Measurements from ENCODE around the gene SERHL2. TPM values are rescaled to one million over a fixed set of nuclear protein-coding genes. Genes with fewer than 3 reads are reported as not detected.

SERHL2 gene
- total RNA-seq, 1 experiment from 2014 or later = 1.1 TPM

DNA sequence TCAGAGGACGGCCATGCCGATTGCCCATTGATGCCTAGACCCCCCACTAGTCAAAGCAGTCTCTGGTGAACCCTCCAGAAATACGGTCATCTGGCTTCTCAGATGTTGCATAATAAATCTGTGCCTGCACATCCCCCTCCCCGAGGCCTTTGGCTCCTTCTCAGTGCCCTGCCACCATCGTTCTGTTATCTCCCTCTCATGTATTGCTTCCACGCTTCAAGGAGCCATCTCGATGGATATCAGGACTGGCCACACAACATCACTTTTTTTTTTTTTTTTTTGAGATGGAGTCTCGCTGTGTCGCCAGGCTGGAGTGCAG lies 32.6 kb upstream of the SERHL2 start:
- POLR2A ChIA-PET = interaction anchor here (0.7 kb wide), 1 partner anchor 27 kb away, joined by 7 read pairs; no protein-coding TSS in a partner anchor

DNA sequence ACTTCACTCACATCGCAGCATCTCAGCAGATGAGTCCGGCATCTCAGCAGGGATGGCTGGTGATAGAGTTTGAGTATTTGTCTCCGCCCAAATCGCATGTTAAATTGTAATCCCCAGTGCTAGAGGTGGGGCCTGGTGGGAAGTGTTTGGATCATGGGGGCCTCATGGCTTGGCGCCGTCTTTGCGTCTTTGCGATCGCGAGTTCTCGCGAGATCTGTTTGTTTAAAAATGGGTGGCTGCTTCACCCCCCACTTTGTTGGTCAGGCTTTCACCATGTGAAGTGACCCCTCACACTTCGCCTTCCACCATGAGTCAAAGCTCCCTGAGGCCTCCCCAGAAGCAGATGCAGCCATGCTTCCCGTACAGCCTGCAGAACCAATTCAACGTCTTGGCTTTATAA lies 31.2 kb upstream of the SERHL2 start:
- peaks cover 12% of the 10 kb centered on the region for H3K4me1 Mint-ChIP-seq
- no peak for TF ChIP-seq CREM (CRISPR knock-in tag; IDR thresholded peaks at IDR 0.05)
- TF ChIP-seq, protein P1, sequence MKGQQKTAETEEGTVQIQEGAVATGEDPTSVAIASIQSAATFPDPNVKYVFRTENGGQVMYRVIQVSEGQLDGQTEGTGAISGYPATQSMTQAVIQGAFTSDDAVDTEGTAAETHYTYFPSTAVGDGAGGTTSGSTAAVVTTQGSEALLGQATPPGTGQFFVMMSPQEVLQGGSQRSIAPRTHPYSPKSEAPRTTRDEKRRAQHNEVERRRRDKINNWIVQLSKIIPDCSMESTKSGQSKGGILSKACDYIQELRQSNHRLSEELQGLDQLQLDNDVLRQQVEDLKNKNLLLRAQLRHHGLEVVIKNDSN (CRISPR knock-in tag; IDR thresholded peaks at IDR 0.05) = no peak
- no peak for TF ChIP-seq NFATC4 (CRISPR knock-in tag; IDR thresholded peaks at IDR 0.05)
- TF ChIP-seq NR3C1 (CRISPR knock-in tag; conservative IDR thresholded peaks at IDR 0.05; ENCODE audit: low read depth) = no peak
- DNase-seq (ENCODE audit: low spot score) (no peak), ATAC-seq (no peak)
- ChIA-PET POLR2A (no interaction called here), CTCF (no interaction called here)
- no peak overlapping the region for H3K4me3 Mint-ChIP-seq
- peaks cover 39% of the 10 kb centered on the region for H3K27me3 Mint-ChIP-seq (ENCODE audit: low read depth)
- H3K27ac Mint-ChIP-seq = no peak overlapping the region
- H3K36me3 Mint-ChIP-seq = peaks cover 4% of the 10 kb centered on the region
- H3K9me3 Mint-ChIP-seq = peaks cover 9% of the 10 kb centered on the region

More for the DNA sequence above, 32.6 kb upstream of the SERHL2 start:
- no peak for ATAC-seq
- no peak for DNase-seq (ENCODE audit: low spot score)
- H3K4me3 Mint-ChIP-seq = 0 out of 2 replicates have a peak overlapping the region, but pooled peaks have one; percentile 0
- H3K27ac Mint-ChIP-seq = no peak overlapping the region
- CTCF ChIA-PET = interaction anchor here (1.3 kb wide), 1 partner anchor 31 kb away, joined by 3 read pairs; no protein-coding TSS in a partner anchor
- H3K27me3 Mint-ChIP-seq (ENCODE audit: low read depth) = peaks cover 27% of the 10 kb centered on the region
- TF ChIP-seq ZNF416 (CRISPR knock-in tag; IDR thresholded peaks at IDR 0.05) = no peak
- TF ChIP-seq GTF2I (CRISPR knock-in tag; conservative IDR thresholded peaks at IDR 0.05) = no peak
- no peak for TF ChIP-seq OVOL2 (CRISPR knock-in tag; IDR thresholded peaks at IDR 0.05; ENCODE audit: borderline replicate concordance)
- TF ChIP-seq JUN (CRISPR knock-in tag; IDR thresholded peaks at IDR 0.05) = no peak
- TF ChIP-seq, protein P2, sequence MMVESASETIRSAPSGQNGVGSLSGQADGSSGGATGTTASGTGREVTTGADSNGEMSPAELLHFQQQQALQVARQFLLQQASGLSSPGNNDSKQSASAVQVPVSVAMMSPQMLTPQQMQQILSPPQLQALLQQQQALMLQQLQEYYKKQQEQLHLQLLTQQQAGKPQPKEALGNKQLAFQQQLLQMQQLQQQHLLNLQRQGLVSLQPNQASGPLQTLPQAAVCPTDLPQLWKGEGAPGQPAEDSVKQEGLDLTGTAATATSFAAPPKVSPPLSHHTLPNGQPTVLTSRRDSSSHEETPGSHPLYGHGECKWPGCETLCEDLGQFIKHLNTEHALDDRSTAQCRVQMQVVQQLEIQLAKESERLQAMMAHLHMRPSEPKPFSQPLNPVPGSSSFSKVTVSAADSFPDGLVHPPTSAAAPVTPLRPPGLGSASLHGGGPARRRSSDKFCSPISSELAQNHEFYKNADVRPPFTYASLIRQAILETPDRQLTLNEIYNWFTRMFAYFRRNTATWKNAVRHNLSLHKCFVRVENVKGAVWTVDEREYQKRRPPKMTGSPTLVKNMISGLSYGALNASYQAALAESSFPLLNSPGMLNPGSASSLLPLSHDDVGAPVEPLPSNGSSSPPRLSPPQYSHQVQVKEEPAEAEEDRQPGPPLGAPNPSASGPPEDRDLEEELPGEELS (CRISPR knock-in tag; IDR thresholded peaks at IDR 0.05) = no peak
- TF ChIP-seq TEAD1 (CRISPR knock-in tag; IDR thresholded peaks at IDR 0.05) = no peak
- no peak for TF ChIP-seq TCF7 (CRISPR knock-in tag; IDR thresholded peaks at IDR 0.05; ENCODE audit: low read depth)
- TF ChIP-seq, protein P3, sequence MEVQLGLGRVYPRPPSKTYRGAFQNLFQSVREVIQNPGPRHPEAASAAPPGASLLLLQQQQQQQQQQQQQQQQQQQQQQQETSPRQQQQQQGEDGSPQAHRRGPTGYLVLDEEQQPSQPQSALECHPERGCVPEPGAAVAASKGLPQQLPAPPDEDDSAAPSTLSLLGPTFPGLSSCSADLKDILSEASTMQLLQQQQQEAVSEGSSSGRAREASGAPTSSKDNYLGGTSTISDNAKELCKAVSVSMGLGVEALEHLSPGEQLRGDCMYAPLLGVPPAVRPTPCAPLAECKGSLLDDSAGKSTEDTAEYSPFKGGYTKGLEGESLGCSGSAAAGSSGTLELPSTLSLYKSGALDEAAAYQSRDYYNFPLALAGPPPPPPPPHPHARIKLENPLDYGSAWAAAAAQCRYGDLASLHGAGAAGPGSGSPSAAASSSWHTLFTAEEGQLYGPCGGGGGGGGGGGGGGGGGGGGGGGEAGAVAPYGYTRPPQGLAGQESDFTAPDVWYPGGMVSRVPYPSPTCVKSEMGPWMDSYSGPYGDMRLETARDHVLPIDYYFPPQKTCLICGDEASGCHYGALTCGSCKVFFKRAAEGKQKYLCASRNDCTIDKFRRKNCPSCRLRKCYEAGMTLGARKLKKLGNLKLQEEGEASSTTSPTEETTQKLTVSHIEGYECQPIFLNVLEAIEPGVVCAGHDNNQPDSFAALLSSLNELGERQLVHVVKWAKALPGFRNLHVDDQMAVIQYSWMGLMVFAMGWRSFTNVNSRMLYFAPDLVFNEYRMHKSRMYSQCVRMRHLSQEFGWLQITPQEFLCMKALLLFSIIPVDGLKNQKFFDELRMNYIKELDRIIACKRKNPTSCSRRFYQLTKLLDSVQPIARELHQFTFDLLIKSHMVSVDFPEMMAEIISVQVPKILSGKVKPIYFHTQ (CRISPR knock-in tag; IDR thresholded peaks at IDR 0.05) = no peak
- no peak for TF ChIP-seq SMAD3 (CRISPR knock-in tag; IDR thresholded peaks at IDR 0.05; ENCODE audit: borderline replicate concordance)
- peaks cover 9% of the 10 kb centered on the region for H3K9me3 Mint-ChIP-seq
- H3K36me3 Mint-ChIP-seq = peaks cover 13% of the 10 kb centered on the region
- H3K4me1 Mint-ChIP-seq = peaks cover 12% of the 10 kb centered on the region

DNA sequence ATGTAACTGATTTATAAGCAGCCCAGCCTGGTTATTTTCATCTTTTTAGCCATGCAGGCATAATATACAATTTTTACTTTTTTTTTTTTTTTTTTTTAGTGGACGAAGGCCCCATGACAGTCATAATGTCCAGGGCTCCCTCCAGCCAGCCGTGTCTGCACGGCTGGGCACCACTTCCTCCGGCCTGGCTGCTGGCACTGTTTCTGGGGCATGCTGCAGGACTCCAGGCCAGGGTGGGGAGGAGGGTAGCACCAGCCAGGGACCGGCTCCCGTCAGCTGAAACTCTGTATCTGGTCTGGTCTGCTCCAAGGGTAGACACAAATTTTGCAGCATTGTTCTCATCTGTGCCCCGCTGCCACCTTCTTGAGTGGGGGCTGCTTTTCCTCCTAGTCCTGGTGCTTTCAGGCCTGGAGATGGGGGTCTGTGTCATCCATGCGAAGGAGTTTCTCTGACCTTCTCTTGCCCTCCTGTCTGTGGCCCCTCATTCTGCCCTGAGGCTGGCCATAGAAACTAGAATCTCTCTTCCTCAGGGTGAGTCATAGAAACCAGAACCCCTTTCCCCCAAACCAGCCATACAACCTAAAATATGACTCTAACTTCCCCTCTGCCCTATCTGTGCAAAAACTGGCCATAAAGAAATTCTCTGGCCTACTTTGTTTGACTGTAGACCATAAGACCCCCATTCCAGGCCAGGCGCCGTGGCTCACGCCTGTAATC lies 25.0 kb upstream of the SERHL2 start:
- Mint-ChIP-seq H3K27me3 (ENCODE audit: low read depth) (peaks cover 83% of the 10 kb centered on the region), H3K4me3 (no peak overlapping the region), H3K9me3 (peaks cover 9% of the 10 kb centered on the region), H3K4me1 (no peaks in the 10 kb centered on the region), H3K36me3 (no peaks in the 10 kb centered on the region), H3K27ac (no peak overlapping the region)
- CTCF ChIA-PET = interaction anchor here (0.6 kb wide), 1 partner anchor 152 kb away, joined by 6 read pairs; no protein-coding TSS in a partner anchor
- ATAC-seq (no peak), DNase-seq (ENCODE audit: low spot score) (no peak)
- POLR2A ChIA-PET = no interaction called here
- TF ChIP-seq NR1H2 (CRISPR knock-in tag; IDR thresholded peaks at IDR 0.05) (no peak), SMAD4 (CRISPR knock-in tag; IDR thresholded peaks at IDR 0.05) (no peak), NFYB (CRISPR knock-in tag; conservative IDR thresholded peaks at IDR 0.05; ENCODE audit: low read depth) (no peak), ETV6 (CRISPR knock-in tag; IDR thresholded peaks at IDR 0.05) (no peak), ZNF121 (CRISPR knock-in tag; IDR thresholded peaks at IDR 0.05) (no peak), ATF1 (CRISPR knock-in tag; IDR thresholded peaks at IDR 0.05) (no peak)
- TF ChIP-seq, protein P4, sequence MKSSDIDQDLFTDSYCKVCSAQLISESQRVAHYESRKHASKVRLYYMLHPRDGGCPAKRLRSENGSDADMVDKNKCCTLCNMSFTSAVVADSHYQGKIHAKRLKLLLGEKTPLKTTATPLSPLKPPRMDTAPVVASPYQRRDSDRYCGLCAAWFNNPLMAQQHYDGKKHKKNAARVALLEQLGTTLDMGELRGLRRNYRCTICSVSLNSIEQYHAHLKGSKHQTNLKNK (CRISPR knock-in tag; IDR thresholded peaks at IDR 0.05) = no peak
- TF ChIP-seq, protein P5, sequence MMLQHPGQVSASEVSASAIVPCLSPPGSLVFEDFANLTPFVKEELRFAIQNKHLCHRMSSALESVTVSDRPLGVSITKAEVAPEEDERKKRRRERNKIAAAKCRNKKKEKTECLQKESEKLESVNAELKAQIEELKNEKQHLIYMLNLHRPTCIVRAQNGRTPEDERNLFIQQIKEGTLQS (CRISPR knock-in tag; conservative IDR thresholded peaks at IDR 0.05) = no peak
- TF ChIP-seq, protein P6, sequence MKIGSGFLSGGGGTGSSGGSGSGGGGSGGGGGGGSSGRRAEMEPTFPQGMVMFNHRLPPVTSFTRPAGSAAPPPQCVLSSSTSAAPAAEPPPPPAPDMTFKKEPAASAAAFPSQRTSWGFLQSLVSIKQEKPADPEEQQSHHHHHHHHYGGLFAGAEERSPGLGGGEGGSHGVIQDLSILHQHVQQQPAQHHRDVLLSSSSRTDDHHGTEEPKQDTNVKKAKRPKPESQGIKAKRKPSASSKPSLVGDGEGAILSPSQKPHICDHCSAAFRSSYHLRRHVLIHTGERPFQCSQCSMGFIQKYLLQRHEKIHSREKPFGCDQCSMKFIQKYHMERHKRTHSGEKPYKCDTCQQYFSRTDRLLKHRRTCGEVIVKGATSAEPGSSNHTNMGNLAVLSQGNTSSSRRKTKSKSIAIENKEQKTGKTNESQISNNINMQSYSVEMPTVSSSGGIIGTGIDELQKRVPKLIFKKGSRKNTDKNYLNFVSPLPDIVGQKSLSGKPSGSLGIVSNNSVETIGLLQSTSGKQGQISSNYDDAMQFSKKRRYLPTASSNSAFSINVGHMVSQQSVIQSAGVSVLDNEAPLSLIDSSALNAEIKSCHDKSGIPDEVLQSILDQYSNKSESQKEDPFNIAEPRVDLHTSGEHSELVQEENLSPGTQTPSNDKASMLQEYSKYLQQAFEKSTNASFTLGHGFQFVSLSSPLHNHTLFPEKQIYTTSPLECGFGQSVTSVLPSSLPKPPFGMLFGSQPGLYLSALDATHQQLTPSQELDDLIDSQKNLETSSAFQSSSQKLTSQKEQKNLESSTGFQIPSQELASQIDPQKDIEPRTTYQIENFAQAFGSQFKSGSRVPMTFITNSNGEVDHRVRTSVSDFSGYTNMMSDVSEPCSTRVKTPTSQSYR (CRISPR knock-in tag; IDR thresholded peaks at IDR 0.05) = no peak
- TF ChIP-seq, protein P7, sequence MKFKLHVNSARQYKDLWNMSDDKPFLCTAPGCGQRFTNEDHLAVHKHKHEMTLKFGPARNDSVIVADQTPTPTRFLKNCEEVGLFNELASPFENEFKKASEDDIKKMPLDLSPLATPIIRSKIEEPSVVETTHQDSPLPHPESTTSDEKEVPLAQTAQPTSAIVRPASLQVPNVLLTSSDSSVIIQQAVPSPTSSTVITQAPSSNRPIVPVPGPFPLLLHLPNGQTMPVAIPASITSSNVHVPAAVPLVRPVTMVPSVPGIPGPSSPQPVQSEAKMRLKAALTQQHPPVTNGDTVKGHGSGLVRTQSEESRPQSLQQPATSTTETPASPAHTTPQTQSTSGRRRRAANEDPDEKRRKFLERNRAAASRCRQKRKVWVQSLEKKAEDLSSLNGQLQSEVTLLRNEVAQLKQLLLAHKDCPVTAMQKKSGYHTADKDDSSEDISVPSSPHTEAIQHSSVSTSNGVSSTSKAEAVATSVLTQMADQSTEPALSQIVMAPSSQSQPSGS (CRISPR knock-in tag; IDR thresholded peaks at IDR 0.05; ENCODE audit: borderline replicate concordance, low read depth) = no peak
